PC-9 (cell line): Measurements from ENCODE around the gene SPINK2. TPM values are rescaled to one million over a fixed set of nuclear protein-coding genes. Genes with fewer than 3 reads are reported as not detected.

ENCODE experiments used
- BruUV-seq: library from RNA; stranded (reverse); fragments of 400-500 nt; replicated peaks from 2 replicates; lab custom pipeline; 2021; lab: Mats Ljungman, UMichigan
- CTCF ChIA-PET: fragments of 300-600 bp; sonication (Branson Sonifier 250); formaldehyde crosslinking; loops from one replicate; lab custom pipeline; 2022; ENCODE audit warnings: antibody characterized with exemption; lab: Charles Lee
- POLR2A ChIA-PET: fragments of 300-600 bp; sonication (Branson Sonifier 250); formaldehyde crosslinking; loops from one replicate; lab custom pipeline; 2022; ENCODE audit warnings: antibody characterized with exemption; ENCODE audit not compliant: unreplicated experiment; lab: Charles Lee
- DNase-seq, 2 experiments: peaks; one replicate each; pipeline versions ENCODE4 v3.0.0 to v3.0.0-alpha.2; 2015 to 2022; ENCODE audit warnings: mixed read lengths in 1 of 2
- H2AFZ ChIP-seq: fragments of 200-600 bp; sonication (generic); 2 replicates; pipeline ENCODE4 v1.8.1; 2017; ENCODE audit warnings: antibody characterized with exemption
- H3F3A ChIP-seq: fragments of 200-600 bp; sonication (generic); 2 replicates; pipeline ENCODE4 v1.8.1; 2017; ENCODE audit warnings: antibody characterized with exemption, mild to moderate bottlenecking, low read depth; ENCODE audit not compliant: insufficient read depth
- H3K27ac ChIP-seq: fragments of 200-600 bp; sonication (generic); 2 replicates; pipeline ENCODE4 v1.6.1; 2016; ENCODE audit warnings: mixed run types
- H3K27me3 ChIP-seq: fragments of 200-600 bp; sonication (generic); 2 replicates; pipeline ENCODE4 v1.6.1; 2016; ENCODE audit warnings: low read depth, mixed run types; ENCODE audit not compliant: insufficient read depth
- H3K36me3 ChIP-seq: fragments of 200-600 bp; sonication (generic); 2 replicates; pipeline ENCODE4 v1.6.1; 2016; ENCODE audit warnings: low read depth, mixed run types
- H3K4me1 ChIP-seq: fragments of 200-600 bp; sonication (generic); replicated peaks from 2 replicates; pipeline ENCODE4 v1.6.1; 2016; ENCODE audit warnings: mixed run types; ENCODE audit not compliant: insufficient read depth
- H3K4me2 ChIP-seq: fragments of 200-600 bp; sonication (generic); 2 replicates; pipeline ENCODE4 v1.6.1; 2017; ENCODE audit warnings: mixed run types
- H3K4me3 ChIP-seq: fragments of 200-600 bp; sonication (generic); 2 replicates; pipeline ENCODE4 v1.6.1; 2016; ENCODE audit warnings: mixed run types
- H3K79me2 ChIP-seq: fragments of 200-600 bp; sonication (generic); 2 replicates; pipeline ENCODE4 v1.6.1; 2017; ENCODE audit warnings: low read depth, mixed run types
- H3K9me2 ChIP-seq: fragments of 200-600 bp; sonication (generic); 2 replicates; pipeline ENCODE4 v1.8.1; 2017; ENCODE audit warnings: mild to moderate bottlenecking; ENCODE audit not compliant: insufficient read depth
- H3K9me3 ChIP-seq: fragments of 200-600 bp; sonication (generic); 2 replicates; pipeline ENCODE4 v1.8.1; 2016; ENCODE audit warnings: low read depth; ENCODE audit not compliant: insufficient read depth
- H4K20me1 ChIP-seq: fragments of 200-600 bp; sonication (generic); 2 replicates; pipeline ENCODE4 v1.8.1; 2017; ENCODE audit not compliant: insufficient read depth
- CTCF ChIP-seq: fragments of 200-600 bp; sonication (generic); conservative IDR thresholded peaks from 2 replicates; pipeline ENCODE4 v1.6.1; 2017; ENCODE audit warnings: mixed run types, antibody characterized with exemption, mild to moderate bottlenecking, moderate library complexity
- EZH2 ChIP-seq: fragments of 200-600 bp; sonication (generic); IDR thresholded peaks from 2 replicates; pipeline ENCODE4 v1.8.0; 2017; ENCODE audit warnings: antibody characterized with exemption, low read depth
- intact Hi-C: fragments of 100-400 bp; cut with micrococcal nuclease; formaldehyde crosslinking; loops from one replicate; pipeline ENCODE4 v1.10.0; 2022; ENCODE audit not compliant: unreplicated experiment
- total RNA-seq: library from RNA; stranded (reverse); gene quantifications from 2 replicates; pipeline ENCODE4 v1.2.3, GENCODE V29; 2021

The SPINK2 gene
- total RNA-seq, 1 experiment from 2014 or later, result not detected

DNA sequence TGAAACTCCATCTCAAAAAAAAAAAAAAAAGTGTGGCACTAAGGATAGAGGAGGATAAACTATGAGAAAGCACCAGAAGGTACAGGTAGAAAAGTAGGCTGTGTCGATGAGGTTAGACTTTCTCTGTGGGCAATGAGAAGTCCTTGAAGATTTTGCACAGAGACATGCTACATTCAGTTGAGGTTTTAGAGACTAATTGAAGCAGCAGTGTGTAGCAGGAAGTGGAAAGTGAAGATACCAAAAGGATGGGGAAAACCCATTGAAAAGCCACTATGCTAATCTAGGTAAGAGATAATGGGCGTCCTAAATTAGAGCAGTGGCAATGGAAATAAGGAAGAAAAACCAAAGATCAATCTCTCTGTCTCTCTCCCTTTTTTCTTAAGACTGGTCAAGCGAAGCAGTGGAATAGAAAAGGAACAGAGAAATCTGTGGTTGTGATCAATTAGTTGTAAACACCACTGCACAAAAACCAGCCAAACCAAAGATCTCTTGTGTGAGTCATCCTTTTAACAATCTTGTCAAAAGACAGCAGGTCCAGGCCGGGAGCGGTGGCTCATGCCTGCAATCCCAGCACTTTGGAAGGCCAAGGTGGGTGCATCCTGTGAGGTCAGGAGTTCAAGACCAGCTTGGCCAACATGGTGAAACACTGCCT lies 3.5 kb downstream of the SPINK2 start:
- no peak overlapping the region for H3K27ac ChIP-seq
- intact Hi-C loops, result no loop called here
- no TSS peak for BruUV-seq
- ChIA-PET CTCF (no interaction called here), POLR2A (no interaction called here)
- H3K27me3 ChIP-seq, result no peaks in the 10 kb centered on the region
- H2AFZ ChIP-seq, result no peak overlapping the region
- H3K9me3 ChIP-seq, result no peaks in the 10 kb centered on the region
- no peaks in the 10 kb centered on the region for H4K20me1 ChIP-seq
- H3K4me2 ChIP-seq, result no peak overlapping the region
- no peaks in the 10 kb centered on the region for H3K36me3 ChIP-seq
- no peaks in the 10 kb centered on the region for H3K9me2 ChIP-seq
- no peak for TF ChIP-seq CTCF
- no peak for TF ChIP-seq EZH2
- no peaks in the 10 kb centered on the region for H3K79me2 ChIP-seq
- H3F3A ChIP-seq, result no peaks in the 10 kb centered on the region
- no peak overlapping the region for H3K4me3 ChIP-seq
- H3K4me1 ChIP-seq, result no peaks in the 10 kb centered on the region
- DNase-seq, result no peak

- no TSS peak for BruUV-seq
- H3K36me3 ChIP-seq, result no peaks in the 10 kb centered on the region
- H2AFZ ChIP-seq, result no peak overlapping the region
- no peaks in the 10 kb centered on the region for H3F3A ChIP-seq
- H4K20me1 ChIP-seq, result no peaks in the 10 kb centered on the region
- H3K4me3 ChIP-seq, result no peak overlapping the region
- H3K79me2 ChIP-seq, result no peaks in the 10 kb centered on the region
- intact Hi-C loops, result no loop called here
- H3K27ac ChIP-seq, result no peak overlapping the region
- TF ChIP-seq EZH2 (no peak), CTCF (no peak)
- H3K9me2 ChIP-seq, result no peaks in the 10 kb centered on the region
- no peaks in the 10 kb centered on the region for H3K27me3 ChIP-seq
- no peaks in the 10 kb centered on the region for H3K9me3 ChIP-seq
- ChIA-PET POLR2A (no interaction called here), CTCF (no interaction called here)
- no peaks in the 10 kb centered on the region for H3K4me1 ChIP-seq
- no peak for DNase-seq
- no peak overlapping the region for H3K4me2 ChIP-seq
These were observed 14.8 kb downstream of the SPINK2 start for GRCh38 chr4:56806666-56807065.

GRCh38 chr4:56804551-56804950 lies 16.9 kb downstream of the SPINK2 start:
- H3K9me2 ChIP-seq, result no peaks in the 10 kb centered on the region
- no peak overlapping the region for H3K27ac ChIP-seq
- ChIA-PET CTCF (no interaction called here), POLR2A (no interaction called here)
- H3K9me3 ChIP-seq, result no peaks in the 10 kb centered on the region
- no TSS peak for BruUV-seq
- H4K20me1 ChIP-seq, result no peaks in the 10 kb centered on the region
- no peak overlapping the region for H3K4me3 ChIP-seq
- H3K27me3 ChIP-seq, result no peaks in the 10 kb centered on the region
- no peak overlapping the region for H3K4me2 ChIP-seq
- no peaks in the 10 kb centered on the region for H3K79me2 ChIP-seq
- no peaks in the 10 kb centered on the region for H3K36me3 ChIP-seq
- no peak overlapping the region for H2AFZ ChIP-seq
- TF ChIP-seq EZH2 (no peak), CTCF (no peak)
- H3K4me1 ChIP-seq, result no peaks in the 10 kb centered on the region
- no peak for DNase-seq
- no peaks in the 10 kb centered on the region for H3F3A ChIP-seq
- intact Hi-C loops, result loop anchor here (5.0 kb wide), 1 partner anchor 47 kb away; no protein-coding TSS in a partner anchor
